Stimulated activated CD4-positive, alpha-beta T cell treated with anti-CD3 and anti-CD28 coated beads, TNF-alpha, amount 100 ng/mL, for 1 hour (primary cell): ENCODE data around the gene CATSPER3.

Experiments
- DNase-seq, 3 donors: peaks; one replicate each; pipeline ENCODE4 v3.0.0-alpha.2; 2020; ENCODE audit warnings: low read depth in 3 of 3, low spot score in 1 of 3

Gene CATSPER3

DNA sequence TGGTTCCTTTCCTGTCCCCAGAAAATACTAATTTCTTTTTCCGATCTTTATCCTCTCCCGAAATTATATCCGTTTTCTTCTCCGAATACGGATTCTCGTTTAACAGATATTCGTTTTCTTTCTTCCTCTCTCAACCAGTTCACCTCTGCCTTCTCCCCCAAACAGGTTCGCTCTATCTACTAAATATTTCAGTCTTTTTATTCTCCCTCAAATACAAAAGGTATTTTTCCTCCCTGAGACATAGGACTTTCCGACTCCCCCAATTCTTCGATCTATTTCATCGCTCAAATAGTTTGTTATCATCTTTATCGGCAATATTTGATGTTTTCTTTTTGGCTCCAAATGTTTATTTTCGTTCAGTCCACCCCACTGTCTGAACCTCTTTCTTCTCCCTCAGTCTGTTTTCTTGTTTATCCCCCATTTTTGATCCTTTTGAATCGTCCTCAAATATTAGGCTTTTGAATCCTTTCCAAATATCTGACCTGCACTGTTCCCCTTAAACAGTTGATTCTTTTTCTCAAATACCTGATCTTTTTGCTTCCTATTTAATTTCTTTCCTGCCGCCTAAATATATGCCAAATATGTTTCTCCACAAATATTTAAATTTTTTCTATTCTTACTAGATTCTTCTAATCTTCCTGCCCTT, 61.9 kb downstream of the CATSPER3 start:
- DNase-seq: no peak

GRCh38 chr5:135030123-135030955, 62.6 kb downstream of the CATSPER3 start:
- no peak for DNase-seq

GRCh38 chr5:135030956-135031812, 63.5 kb downstream of the CATSPER3 start:
- no peak for DNase-seq

- no peak for DNase-seq
Measured at GRCh38 chr5:135031813-135032694, 64.3 kb downstream of the CATSPER3 start.

DNA sequence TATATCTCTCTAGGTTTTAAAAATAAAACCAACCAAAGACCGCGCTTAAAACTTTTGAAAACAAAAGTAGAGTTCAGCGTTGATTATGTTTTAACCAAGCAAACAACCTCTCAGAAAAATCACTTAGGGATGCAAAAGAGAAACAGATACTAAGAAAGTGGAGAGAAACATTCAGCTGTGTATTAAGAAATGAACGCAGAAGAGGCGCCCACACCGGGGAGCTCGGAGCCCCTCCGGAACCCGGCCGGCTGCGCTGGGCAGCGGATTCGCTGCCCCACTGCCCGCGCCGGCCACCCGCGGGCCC, 64.9 kb downstream of the CATSPER3 start:
- DNase-seq: no peak

- DNase-seq: no peak
Measured at GRCh38 chr5:135032999-135033861, 65.5 kb downstream of the CATSPER3 start.

DNA sequence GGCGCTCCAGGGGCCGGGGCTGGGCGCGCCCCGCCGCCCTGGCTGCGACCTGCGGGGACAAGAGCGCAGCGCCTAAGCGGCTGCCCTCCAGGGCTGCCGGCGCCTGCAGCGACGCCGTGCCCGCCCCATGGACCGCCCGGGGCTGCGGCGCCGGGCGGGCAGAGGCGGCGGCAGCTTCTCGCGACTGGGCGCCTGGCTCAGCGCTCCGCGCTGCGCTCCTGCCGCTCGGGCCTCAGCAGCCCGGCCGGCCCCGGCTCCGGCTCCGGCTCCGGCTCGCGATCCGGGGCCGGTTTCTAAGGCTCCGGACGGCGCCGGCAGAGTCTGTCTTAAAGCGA, 66.2 kb downstream of the CATSPER3 start, which contains the start of gene PITX1:
TSS of gene PITX1 (minus strand) at position 328 of the 335 bp plus-strand sequence. CDS start 347 bp downstream, outside the sequence.
- no peak for DNase-seq

- DNase-seq: no peak
Measured at GRCh38 chr5:135034236-135034962, 66.7 kb downstream of the CATSPER3 start.

GRCh38 chr5:135034963-135035677, 67.4 kb downstream of the CATSPER3 start:
- DNase-seq: no peak

GRCh38 chr5:135035678-135036030, 67.9 kb downstream of the CATSPER3 start:
- DNase-seq: no peak

DNA sequence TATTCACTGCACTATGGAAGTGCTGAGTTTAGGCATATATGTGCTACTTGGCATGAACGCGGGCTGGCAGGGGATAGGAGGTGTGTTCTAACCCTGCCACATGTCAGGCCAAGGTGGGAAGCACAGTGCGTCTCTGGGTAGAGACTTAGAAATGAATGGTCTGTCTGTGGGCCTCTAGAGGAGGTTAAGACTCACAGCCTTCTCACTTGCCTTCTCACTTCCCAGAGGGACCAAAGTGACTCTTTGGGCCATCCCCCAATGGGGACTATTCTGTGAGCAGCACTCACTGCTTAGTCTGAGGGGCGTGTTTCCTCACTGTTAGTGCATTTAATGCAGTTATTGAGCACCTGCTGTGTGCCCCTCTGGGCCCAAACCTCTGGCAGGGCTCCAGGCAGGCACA, 68.7 kb downstream of the CATSPER3 start:
- no peak for DNase-seq

- no peak for DNase-seq
Measured at GRCh38 chr5:135037519-135038204, 70.0 kb downstream of the CATSPER3 start.

GRCh38 chr5:135038205-135038812, 70.6 kb downstream of the CATSPER3 start:
- no peak for DNase-seq

GRCh38 chr5:135038813-135039270, 71.1 kb downstream of the CATSPER3 start:
- no peak for DNase-seq

GRCh38 chr5:135039271-135040033, 71.7 kb downstream of the CATSPER3 start:
- DNase-seq: no peak

- DNase-seq: no peak
Measured at GRCh38 chr5:135040034-135040332, 72.3 kb downstream of the CATSPER3 start.
